GM18519 (cell line): Measurements from ENCODE around the gene FOXG1.

Experiments
- ATAC-seq: cut with Tn5 transposase; IDR thresholded peaks from one replicate; pipeline ENCODE4 v1.9.1; 2021; ENCODE audit warnings: mild to moderate bottlenecking, moderate library complexity; ENCODE audit not compliant: unreplicated experiment, low FRiP score

FOXG1 gene

GRCh38 chr14:28766469-28766955, at the start of gene FOXG1:
FOXG1 (plus strand) TSS chr14:28766787; CDS start chr14:28767280, 493 bp downstream.
- no peak for ATAC-seq

DNA sequence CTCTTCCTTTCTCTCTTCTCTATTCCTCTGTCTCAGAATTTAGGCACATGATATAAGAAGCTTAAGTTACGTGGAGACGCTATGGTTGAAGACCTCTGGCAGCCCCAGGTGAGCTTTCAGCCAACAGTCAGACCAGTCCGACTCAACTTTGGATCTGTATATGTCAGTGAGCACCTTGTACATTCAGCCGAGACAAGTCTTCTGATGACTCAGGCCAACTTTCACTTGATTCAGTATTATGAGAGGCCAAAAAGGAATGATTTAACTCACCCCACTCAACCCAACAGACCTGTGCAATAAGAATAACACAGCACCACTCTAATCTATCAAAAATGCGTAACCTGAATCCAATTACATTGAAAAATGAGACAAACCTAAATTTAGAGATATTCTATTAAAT, 47.5 kb upstream of the FOXG1 start:
- no peak for ATAC-seq

DNA sequence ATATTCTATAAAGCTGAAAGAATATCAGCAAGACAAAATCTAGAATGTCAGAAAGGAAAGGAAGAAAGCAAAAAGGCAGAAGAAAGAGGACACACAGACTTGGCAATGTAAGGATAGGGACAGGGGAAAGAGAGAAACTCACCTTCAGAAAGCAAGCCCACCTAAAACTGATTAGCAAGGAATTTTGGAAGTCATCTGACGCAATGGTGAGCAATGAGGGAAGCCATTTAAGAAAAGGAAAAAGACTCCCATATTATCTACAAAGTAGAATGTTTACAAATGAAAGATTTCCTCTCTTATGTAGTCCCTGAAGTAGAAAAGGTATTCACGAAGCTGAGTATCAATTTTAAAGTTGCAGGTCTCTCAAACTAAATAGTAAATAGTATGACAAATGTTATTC, 35.2 kb upstream of the FOXG1 start:
- ATAC-seq: no peak

DNA sequence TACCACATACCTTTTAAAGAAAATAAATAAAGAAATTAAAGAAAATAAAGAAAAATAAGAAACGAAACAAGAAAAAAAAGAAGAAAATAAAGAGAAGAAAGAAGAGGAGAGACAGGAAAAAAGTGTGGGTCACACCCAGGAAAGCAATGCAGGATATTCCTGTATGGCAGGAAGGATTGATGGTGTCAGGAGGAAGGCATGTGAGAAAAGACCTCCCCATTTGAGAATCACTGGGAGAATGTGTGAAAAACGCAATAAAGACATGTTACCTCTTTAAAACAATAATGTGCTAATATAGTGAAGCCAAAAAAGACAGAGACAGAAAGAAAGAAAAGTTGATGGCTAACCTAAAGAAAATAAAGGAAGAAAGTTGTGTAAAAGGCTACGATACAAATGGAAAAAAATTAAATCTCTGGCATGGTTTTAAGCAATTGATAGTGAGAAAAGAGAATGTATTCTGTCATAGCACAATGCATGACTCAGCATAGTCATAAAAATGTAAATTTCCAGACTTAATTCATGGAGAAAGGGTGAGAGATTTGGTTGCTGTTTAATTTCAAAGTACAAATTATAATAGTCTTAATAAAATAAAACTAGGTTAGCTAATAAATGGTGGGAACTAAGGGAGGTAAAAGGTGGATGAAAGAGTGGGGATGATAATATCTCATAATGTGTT, 24.3 kb upstream of the FOXG1 start:
- no peak for ATAC-seq

DNA sequence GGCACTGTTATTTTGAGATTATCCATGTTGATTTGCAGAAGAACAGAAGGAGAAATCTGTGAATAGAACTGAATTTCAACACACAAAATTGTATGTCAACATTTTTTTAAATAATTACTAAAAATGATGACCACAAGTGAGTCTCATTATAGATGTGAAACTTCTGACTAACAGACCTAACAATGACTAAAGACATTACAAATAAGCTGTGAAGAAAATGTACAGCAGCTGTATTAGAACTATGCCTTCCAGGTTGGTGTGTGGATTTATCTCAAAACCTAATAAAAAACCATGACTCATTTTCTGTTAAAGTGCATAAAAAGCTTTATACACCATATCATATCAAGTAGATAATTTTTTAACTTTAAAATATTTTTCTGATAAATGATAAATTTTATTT, 22.5 kb upstream of the FOXG1 start:
- ATAC-seq: no peak

GRCh38 chr14:28745176-28745575, 21.4 kb upstream of the FOXG1 start:
- ATAC-seq: no peak

GRCh38 chr14:28746247-28746646, 20.3 kb upstream of the FOXG1 start:
- ATAC-seq: no peak

DNA sequence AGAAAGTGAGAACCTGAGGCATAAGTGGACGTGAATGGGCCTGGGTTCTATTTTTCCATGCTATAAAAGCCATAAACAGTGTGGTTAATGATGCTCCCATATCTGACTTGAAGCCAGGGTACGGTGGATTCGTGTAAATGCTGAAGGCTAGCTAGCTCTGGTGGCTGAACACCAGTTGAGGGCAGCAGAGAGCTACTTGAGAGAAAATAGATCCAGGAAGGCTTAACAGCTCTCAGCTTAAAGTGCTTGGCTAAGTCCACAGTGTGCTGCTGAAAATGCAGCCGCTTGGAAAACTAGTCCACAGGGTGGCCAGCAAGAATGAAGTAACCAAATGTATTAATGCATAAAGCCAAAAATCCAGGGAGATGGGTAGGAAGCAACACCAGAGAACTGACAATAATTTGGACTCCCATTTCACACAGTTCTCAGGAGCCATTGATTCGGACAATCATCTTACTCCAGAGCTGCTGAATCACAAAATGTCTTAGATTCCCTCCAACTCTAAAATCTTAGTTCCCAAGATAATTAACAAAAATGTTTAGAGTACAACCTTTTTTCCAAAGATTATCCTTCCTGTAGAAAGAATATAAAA, 15.0 kb upstream of the FOXG1 start:
- peak; percentile 50 for ATAC-seq

- no peak for ATAC-seq
Observed at GRCh38 chr14:28754209-28754985, 12.2 kb upstream of the FOXG1 start.

- ATAC-seq: no peak
Observed at GRCh38 chr14:28755198-28755815, 11.3 kb upstream of the FOXG1 start.

- no peak for ATAC-seq
Observed at GRCh38 chr14:28755884-28756268, 10.7 kb upstream of the FOXG1 start.

GRCh38 chr14:28756269-28756883, 10.2 kb upstream of the FOXG1 start:
- ATAC-seq: no peak

DNA sequence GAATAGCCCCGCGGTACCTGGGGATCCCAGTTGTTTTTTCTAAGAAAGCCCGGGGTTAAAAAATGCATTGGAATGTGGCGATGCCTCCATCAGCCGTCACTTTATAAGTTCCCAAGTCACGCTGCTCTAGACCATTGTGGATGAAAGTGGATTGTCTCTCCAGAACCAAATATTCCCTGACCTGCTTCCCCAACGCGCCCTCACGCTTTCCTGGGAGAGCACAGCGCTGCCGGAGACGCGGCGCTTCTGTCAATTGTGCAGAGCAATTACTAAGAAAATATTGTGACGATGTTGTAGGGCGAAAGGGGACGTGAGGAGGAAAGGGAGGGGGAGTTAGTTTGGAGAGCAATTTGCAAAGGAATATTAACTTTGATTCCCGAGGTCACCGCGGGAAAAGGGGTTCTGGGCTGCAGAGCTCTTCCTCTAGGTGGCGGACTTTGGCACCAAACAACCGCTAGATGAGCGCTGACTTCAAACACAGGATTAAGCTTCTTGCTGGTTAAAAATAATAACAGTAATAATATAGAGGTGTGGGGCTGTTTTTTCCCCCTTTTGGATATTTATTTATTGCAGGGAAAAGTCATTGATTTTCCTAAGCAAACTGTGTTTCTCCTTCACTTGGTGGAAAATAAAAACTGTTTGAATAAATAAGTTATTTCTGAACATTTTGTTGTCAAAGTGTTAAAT, 9.6 kb upstream of the FOXG1 start:
- no peak for ATAC-seq

GRCh38 chr14:28757786-28758185, 8.8 kb upstream of the FOXG1 start:
- ATAC-seq: no peak

DNA sequence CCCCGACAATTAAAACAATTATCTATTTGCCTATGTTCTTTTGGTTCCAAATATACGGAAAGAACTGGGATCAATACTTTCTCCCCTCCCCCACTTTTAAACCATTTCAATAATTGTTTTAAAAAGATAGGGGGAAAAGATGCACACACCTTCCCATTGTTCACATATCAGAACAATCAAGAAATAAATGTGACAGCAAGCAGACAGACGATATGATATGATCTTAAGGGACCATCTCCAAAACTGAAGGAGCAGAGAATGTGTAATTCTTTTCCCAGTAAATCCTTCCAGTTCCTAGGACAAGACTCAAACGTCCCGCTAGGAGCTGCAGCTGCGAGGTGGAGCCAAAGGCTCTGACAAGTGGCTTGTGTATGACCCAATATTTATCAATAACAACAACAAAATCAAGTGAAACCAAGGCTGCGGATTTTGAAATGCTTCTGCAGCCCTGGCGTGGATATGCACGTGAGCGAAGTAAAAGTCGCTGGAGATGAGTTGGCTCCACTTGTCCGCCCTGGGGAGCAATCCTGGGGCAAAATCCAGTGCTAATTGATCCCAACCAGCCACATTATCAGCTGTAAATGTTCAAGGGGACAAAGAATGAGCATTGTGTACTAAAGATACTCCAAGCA, 8.2 kb upstream of the FOXG1 start:
- no peak for ATAC-seq

DNA sequence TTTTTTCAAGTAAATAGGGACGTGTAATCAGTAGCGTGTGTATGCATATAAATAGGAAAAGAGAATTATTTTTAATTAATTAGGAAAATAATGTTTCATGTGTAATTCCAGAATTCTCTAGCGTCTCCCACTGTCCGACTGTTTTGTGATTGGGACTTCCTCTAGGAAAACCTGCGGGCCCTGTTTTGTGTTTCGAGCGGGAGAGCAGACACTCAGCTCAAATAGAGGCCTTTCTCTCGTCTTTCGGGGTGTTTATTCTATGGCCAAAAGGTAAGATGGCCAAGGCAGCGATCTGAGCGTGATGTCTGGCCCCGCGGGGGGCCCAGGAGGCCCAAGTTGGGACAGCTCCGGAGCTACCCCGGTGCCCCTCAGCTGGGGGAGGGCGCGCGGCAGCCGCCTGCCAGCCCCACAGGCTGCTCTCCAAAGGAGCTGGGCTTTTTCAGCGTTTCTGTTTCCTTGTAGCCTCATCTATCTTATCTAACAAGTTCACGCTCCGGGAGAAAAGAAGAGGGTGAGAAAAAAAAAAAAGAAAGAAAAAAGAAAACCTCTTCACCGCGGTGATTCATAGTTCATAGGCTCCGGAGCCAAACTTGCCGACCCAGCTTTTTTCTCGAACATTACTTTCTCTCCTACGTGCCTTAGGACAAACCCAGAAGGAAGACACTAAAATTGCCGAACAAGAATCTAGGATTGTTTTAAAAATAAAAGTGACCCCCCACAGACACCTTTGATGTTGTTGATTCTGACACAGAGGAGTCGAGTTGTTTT, 7.5 kb upstream of the FOXG1 start:
- ATAC-seq: no peak

- ATAC-seq: no peak
Observed at GRCh38 chr14:28759653-28760313, 6.8 kb upstream of the FOXG1 start.

DNA sequence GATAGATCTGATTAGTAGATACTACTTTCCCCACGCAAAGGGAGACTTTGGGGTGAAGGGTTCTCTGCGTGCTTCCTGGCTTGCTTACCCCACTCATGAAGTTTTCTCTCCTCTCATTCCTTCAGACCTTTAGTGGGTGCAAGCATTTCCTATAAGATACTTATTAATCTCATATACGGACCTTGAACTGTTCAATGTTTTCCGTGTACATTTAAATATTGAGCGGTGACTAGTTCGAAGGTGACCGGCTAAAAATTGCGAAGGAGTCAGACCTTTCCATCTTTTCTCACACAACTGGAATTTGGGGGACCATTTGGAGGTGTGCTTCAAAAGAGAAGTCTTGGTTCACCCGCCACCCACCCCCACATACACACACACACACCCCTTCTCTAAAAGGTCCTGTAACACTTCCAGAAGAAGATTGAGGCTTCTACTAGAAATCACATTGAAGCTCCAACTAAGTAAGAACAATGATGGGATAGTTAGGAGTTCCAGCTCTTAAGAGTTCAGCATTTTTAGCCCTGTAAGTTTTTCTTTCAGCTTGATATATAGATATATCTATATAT, 6.1 kb upstream of the FOXG1 start:
- no peak for ATAC-seq
